ENCODE data around the gene VASH2.
"Not testable (repeated sequence)": the region's sequence is repeated elsewhere in the genome, so short reads cannot be mapped to it uniquely, and the experiment has no call there.

The VASH2 gene

GRCh38 chr1:212957546-212957945 is 7.2 kb downstream of the VASH2 start:
- no peak for DNase-seq (ENCODE audit: low read depth)

GRCh38 chr1:212958175-212958574 is 7.8 kb downstream of the VASH2 start:
- DNase-seq (ENCODE audit: low read depth) = no peak

- DNase-seq (ENCODE audit: low read depth) = no peak
Measured at GRCh38 chr1:212959266-212960220, 9.2 kb downstream of the VASH2 start.

- DNase-seq (ENCODE audit: low read depth) = no peak
Measured at GRCh38 chr1:212960932-212961331, 10.6 kb downstream of the VASH2 start.

- DNase-seq (ENCODE audit: low read depth) = no peak
Measured at GRCh38 chr1:212962509-212962908, 12.2 kb downstream of the VASH2 start.

DNA sequence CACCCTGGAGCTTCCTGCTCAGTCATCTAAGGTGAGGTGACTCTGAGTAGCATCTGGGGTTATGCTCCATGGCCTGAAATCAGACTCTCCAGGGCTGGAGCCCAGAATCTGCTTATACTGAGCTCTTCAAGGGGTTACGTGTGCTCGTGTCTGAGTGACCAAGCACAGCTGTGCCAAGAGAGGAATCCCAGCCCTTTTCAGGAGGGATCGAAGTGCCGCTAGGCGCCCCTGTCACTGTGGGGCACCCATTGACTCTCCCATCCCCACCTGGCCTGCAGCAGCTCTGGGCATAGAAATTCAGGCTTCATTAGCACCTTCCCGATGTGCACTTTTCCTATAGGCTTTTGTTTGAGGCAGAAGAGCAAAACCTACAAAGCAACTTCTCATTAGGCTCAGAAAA is 13.8 kb downstream of the VASH2 start:
- DNase-seq (ENCODE audit: low read depth) = no peak

GRCh38 chr1:212964993-212965392 is 14.7 kb downstream of the VASH2 start:
- not testable (repeated sequence) for DNase-seq (ENCODE audit: low read depth)

DNA sequence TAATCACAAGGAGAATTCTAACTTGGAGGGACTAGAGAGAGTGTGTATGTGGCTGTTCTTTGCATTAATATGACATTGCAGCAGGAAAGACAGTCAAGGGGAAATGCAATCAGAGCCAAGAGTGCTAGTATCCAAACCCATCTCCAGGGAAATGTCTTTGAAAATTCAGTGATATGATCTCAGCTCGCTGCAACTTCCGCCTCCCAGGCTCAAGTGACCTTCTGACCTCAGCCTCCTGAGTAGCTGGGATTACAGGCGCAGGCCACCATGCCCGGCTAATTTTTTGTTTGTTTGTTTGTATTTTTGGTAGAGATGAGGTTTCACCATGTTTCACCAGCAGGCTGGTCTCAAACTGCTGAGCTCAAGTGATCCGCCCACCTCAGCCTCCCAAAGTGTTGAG is 16.3 kb downstream of the VASH2 start:
- no peak for DNase-seq (ENCODE audit: low read depth)

GRCh38 chr1:212967801-212968200 is 17.5 kb downstream of the VASH2 start:
- DNase-seq (ENCODE audit: low read depth) = no peak

- DNase-seq (ENCODE audit: low read depth) = no peak
Measured at GRCh38 chr1:212968368-212968863, 18.1 kb downstream of the VASH2 start.

- no peak for DNase-seq (ENCODE audit: low read depth)
Measured at GRCh38 chr1:212970085-212970484, 19.7 kb downstream of the VASH2 start.

DNA sequence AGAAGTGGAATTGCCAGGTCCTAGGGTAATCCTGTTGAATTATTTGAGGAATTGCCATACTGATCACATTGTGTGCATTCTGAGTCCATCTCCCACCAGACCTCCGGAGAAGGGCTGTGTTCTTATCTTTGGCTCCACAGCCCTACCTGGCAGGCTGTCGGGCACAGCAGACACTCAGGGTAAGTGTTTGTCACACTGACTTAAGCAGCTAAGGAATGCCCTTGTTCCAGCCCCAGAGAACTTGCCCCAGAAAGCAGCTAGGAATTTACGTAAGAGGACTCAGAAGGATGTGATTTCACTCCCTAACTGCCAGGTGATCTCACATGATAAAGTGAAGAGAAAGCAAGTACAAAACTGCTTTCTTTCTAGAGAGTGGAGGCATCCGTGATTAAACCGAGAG is 21.0 kb downstream of the VASH2 start:
- DNase-seq (ENCODE audit: low read depth) = no peak

DNA sequence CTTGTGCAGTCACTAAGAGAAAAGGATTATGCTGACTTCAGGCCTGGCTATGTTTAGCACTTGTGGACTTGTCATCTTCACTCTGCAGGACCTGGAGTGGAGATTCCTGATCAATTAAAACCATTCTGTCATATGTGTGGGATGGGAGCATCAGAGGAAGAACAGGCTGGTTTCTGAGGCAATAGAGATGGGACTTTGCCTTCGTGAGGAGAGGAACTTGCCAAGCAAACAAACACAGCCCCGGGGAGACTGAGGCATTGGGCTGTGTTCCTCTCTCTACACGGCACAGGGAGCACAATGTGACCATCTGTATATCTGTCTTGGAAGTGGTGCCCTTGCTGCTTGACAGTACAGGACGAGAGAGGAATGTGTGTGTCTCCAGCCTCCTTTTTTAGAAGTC is 23.1 kb downstream of the VASH2 start:
- no peak for DNase-seq (ENCODE audit: low read depth)

DNA sequence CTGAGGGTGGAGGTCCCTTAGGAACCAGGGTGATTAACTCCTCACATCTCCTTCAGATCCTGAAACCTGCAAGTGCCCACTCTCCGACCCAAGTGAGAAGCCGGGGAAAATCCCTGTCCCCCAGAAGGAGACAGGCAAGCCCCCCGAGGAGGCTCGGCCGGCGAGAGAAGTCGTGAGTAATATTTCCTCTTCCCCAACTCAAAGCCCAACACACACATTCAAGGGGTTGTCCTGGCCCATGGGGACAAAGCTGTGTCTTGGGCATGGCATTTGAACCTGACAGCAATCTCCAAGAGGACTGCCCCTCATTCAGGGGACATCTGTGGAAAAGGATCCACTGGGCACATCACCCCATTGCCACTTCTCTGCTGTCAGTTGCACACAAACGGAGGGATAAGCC is 23.6 kb downstream of the VASH2 start:
- no peak for DNase-seq (ENCODE audit: low read depth)

DNA sequence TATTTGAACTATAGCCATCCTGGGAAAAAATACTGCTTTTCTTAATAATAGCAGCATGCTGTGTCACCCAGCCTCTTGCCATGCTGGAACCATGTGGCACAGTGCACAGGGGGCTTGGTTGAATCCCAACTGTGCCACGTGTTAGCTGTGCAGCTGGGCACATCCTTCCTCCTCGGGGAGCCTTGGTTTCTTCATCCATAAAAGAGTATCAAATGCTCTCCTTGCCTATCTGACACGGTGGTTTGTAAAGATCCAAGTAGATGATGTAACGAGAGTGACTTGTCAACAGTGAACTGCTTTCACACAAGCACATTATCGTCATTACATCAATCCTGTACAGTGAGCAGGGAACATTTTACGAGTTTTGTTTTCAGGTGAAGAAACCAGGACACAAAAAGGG is 24.4 kb downstream of the VASH2 start:
- DNase-seq (ENCODE audit: low read depth) = no peak

DNA sequence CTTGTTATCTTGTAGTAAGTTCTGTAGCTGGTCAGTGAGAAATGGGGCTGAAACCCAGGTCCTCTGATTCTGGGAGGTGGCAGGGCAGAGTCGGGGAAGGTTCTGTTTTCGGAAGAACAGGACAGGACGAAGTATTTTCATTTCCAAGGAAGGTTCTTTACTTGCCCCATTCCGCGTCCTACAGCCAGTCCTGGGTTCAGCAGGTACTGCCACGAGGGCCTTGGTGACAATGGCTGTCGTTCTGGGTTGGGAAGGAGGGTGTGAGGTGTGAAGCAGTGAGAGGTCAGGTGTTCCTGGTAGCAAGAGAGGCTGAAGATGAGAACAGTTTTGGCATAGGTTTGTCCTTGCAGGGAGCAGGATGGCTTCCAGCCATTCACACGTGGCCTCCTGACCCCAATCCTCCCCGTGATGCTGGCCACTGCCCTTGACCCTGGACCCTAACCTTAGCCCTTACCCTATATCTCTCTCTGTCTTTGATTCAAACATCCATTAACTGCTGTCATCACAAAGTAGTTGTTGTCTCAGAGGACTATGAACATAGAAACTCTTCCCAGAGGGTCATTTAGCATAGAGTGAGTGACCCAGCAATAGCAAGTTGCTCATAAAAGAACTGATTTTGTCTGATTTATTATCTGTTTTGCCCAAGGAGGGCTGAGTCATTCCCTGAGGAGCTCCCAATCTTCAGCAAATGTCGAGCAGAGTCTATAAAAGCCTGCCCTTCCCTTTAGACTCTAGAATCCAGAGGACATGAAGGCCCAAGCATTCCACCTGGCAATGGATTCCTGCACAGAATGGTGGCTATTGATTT is 25.0 kb downstream of the VASH2 start:
- no peak for DNase-seq (ENCODE audit: low read depth)

- no peak for DNase-seq (ENCODE audit: low read depth)
Measured at GRCh38 chr1:212976586-212976985, 26.2 kb downstream of the VASH2 start.

GRCh38 chr1:212977781-212978645 is 27.7 kb downstream of the VASH2 start:
- no peak for DNase-seq (ENCODE audit: low read depth)

DNA sequence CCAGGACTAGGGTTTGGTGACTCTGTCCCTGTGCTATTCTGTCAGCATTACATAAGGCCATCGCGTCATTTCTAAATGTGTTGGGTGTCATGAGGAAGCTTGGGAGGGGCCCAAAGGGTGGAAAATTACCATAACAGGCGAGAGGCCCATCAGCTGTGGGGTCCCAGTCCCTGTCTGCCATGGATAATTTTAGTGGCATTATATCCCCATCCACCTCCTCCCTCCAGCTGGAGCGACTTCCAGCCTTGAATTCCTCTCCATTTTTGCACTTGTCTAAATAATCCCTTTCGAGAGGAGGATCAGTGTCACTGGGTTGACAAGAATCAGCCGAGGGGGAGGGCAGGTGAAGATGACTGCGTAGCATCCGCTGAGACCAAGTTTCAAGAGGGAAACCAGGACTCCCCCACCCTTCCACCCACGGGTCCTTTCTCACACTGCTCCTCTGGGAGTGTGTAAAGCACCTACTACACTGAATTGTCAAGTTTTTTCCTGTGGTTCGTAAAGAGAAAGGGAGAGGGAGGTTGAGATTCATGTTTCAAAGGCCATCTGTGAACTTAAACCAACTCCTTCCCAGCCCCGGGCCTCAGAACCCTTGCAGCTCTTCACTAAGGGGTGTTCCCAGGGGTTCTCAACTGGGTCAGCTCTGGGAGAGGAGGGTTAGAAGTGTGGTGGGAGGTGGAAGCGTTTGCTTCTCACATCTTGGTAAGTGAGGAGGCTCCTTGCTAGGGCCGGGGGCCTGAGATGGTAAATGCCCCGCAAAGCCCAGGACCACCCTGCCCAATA is 29.2 kb downstream of the VASH2 start:
- DNase-seq (ENCODE audit: low read depth) = no peak

DNA sequence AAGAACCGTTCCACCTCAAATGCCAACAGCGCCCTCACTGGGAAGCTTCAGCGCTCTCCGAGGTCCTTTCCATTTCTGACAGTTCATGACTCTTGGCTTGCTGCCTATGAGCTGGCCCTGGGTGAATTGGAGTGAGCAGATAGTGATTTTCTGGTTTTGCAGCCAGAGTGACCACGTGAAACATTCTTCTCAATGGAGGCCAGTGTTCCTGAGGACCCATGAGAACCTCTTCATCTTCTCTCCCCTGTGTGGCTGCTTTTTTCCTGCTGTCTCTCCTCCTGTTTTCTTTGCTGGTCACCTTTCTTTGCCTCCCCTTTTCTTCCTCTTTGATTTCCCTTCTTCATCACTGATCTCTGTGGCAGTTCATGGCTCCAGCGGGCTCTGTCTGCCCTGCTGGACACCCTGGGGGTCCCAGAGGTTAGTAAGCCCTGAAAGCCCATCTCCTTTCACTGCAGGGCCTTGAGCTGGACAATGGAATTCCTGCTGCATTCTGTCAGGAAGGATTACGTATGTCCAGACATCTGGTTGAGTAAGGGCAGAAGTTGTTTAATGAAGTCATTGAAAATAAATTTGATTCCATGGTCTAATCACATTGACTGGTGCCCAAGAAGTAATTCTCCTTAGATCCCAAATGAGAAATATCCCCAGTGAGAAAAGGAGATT is 29.9 kb downstream of the VASH2 start:
- DNase-seq (ENCODE audit: low read depth) = no peak

All from T follicular helper cell (primary cell).